ENCODE measurements around the gene TGFB2. TPM values are rescaled to one million over a fixed set of nuclear protein-coding genes. Genes with fewer than 3 reads are reported as not detected.

The TGFB2 gene
- polyA plus RNA-seq, 1 donor, result 4.9 TPM

GRCh38 chr1:218368686-218369085, 23.6 kb downstream of the TGFB2 start:
- Histone ChIP-seq H3K4me3 (ENCODE audit: low read length) (no peak overlapping the region), H3K9me3 (ENCODE audit: control insufficient read depth, low read depth, low read length) (no peaks in the 10 kb centered on the region), H3K4me1 (ENCODE audit: control insufficient read depth, insufficient read depth, low read length) (no peaks in the 10 kb centered on the region), H3K27me3 (ENCODE audit: control insufficient read depth, insufficient read depth, low read length) (no peaks in the 10 kb centered on the region), H3K27ac (ENCODE audit: low read length) (no peak overlapping the region), H3K36me3 (ENCODE audit: control insufficient read depth, insufficient read depth, low read length) (no peaks in the 10 kb centered on the region)
- DNase-seq, result no peak
- WGBS (ENCODE audit: insufficient coverage, low lambda C conversion rate), result no CpG with 5 or more reads among the region's 7 CpGs

DNA sequence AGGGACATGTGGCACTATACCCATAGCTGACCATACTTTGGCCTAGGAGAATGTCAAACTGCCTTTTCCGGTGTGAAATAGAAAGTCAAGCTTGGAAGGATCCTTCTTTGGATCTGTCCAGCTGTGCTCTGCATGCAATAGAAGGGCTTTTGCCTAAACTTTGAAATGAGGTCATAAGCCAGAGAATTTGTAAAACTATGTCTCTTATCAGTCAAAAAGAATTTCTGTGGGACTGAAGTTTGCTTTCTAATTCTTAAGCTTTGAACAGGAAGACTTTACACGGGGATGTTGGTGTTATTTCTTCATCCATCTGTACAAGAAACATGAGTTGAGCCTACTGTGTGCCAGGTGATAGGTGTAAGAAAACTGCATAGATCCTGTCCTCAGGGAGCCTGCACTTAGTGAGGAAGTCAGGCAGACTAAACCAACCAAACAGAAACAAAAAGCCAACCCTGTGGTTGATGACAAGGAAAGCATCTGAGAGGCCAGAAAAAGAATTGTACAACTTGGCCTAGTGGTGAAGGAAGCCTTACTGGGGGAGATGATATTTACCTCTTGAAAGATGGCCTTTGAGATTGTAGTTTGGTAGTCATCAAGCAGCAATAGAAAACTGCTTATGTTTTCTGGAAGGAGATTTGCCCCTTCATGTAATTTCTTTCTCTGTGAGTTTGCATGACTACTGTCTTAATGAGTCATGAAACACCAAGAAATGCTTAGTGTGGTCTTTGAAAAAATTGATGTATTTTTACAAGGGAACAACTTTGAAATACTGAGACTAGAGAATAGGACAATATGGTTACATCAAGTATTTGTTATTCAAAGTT, 24.8 kb downstream of the TGFB2 start:
- Histone ChIP-seq H3K4me3 (ENCODE audit: low read length) (no peak overlapping the region), H3K27me3 (ENCODE audit: control insufficient read depth, insufficient read depth, low read length) (no peaks in the 10 kb centered on the region), H3K36me3 (ENCODE audit: control insufficient read depth, insufficient read depth, low read length) (no peaks in the 10 kb centered on the region), H3K9me3 (ENCODE audit: control insufficient read depth, low read depth, low read length) (no peaks in the 10 kb centered on the region), H3K4me1 (ENCODE audit: control insufficient read depth, insufficient read depth, low read length) (no peaks in the 10 kb centered on the region), H3K27ac (ENCODE audit: low read length) (no peak overlapping the region)
- WGBS (ENCODE audit: insufficient coverage, low lambda C conversion rate), result no CpG with 5 or more reads among the region's 2 CpGs
- no peak for DNase-seq

- DNase-seq, result peak; percentile 22 to 27
- H3K4me3 ChIP-seq (ENCODE audit: low read length), result no peak overlapping the region
- H3K27ac ChIP-seq (ENCODE audit: low read length), result no peak overlapping the region
- H3K36me3 ChIP-seq (ENCODE audit: control insufficient read depth, insufficient read depth, low read length), result no peaks in the 10 kb centered on the region
- no peaks in the 10 kb centered on the region for H3K27me3 ChIP-seq (ENCODE audit: control insufficient read depth, insufficient read depth, low read length)
- no CpG with 5 or more reads among the region's 8 CpGs for WGBS (ENCODE audit: insufficient coverage, low lambda C conversion rate)
- no peaks in the 10 kb centered on the region for H3K4me1 ChIP-seq (ENCODE audit: control insufficient read depth, insufficient read depth, low read length)
- no peaks in the 10 kb centered on the region for H3K9me3 ChIP-seq (ENCODE audit: control insufficient read depth, low read depth, low read length)
Measured at GRCh38 chr1:218371927-218372672, 27.0 kb downstream of the TGFB2 start.

DNA sequence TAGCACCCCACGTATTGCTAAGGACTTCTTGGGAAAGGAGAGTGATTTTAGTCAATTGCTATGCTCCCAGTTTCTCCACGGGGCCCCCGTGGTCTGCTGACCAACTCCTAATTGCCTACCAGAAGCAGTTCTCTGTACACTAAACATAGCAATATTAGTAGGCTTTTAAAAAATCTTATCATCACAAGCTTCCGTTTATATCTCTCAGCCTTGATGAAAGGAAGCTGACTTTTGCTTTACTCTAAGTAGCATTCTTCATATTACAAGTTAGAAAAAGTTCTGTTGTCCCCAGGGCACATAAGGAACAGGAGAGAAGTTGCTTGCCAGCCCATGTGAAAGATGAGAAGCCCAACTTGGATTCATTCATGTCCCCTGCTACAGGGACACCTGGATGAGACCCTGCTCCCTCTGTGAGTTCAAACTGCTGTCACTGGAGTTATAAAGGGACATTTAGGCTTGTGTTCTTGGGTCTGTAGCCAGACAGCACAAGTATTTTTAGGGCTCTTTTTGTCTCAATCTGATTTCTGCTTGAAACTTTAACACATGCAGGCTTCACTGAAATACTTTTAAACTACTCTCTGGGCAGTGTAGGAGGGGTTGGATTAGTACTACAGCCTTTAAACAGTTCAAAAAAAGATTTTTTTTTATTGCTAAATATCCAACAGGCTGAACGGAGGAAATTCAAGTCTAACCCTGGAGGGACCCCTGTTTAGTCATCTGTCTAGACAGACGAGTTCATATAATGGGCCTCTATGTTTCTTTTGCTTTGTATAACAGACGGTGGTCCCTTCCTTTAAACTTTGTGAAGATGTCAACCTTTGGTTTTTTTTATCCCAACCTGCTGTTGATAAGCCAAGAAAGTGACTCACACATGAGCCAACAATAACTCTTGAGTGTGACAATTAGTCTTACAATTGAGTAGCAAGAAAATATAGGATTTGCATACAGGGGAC, 29.5 kb downstream of the TGFB2 start:
- 20% methylated on average over 1 of the region's 7 CpGs for WGBS (ENCODE audit: insufficient coverage, low lambda C conversion rate)
- Histone ChIP-seq H3K36me3 (ENCODE audit: control insufficient read depth, insufficient read depth, low read length) (no peaks in the 10 kb centered on the region), H3K4me1 (ENCODE audit: control insufficient read depth, insufficient read depth, low read length) (no peaks in the 10 kb centered on the region), H3K4me3 (ENCODE audit: low read length) (no peak overlapping the region), H3K27ac (ENCODE audit: low read length) (no peak overlapping the region), H3K27me3 (ENCODE audit: control insufficient read depth, insufficient read depth, low read length) (no peaks in the 10 kb centered on the region), H3K9me3 (ENCODE audit: control insufficient read depth, low read depth, low read length) (no peaks in the 10 kb centered on the region)
- DNase-seq, result no peak

DNA sequence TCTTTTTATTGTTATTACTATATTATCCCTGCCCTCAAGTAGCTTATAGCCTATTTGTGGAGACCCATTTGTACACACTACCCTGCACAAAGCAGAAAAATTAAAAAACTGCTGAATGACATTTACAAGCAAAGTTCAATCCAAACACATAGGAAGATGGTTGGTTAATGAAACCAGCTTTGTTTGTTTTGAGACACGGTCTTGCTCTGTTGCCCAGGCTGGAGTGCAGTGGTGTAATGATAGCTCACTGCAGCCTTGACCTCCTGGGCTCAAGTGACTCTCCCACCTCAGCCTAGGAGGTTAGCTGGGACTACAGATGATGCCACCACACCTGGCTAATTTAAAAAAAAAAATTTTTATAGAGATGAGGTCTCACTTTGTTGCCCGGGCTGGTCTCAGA, 31.6 kb downstream of the TGFB2 start:
- Histone ChIP-seq H3K9me3 (ENCODE audit: control insufficient read depth, low read depth, low read length) (no peaks in the 10 kb centered on the region), H3K4me1 (ENCODE audit: control insufficient read depth, insufficient read depth, low read length) (no peaks in the 10 kb centered on the region), H3K27ac (ENCODE audit: low read length) (no peak overlapping the region), H3K4me3 (ENCODE audit: low read length) (no peak overlapping the region), H3K27me3 (ENCODE audit: control insufficient read depth, insufficient read depth, low read length) (no peaks in the 10 kb centered on the region), H3K36me3 (ENCODE audit: control insufficient read depth, insufficient read depth, low read length) (no peaks in the 10 kb centered on the region)
- no CpG with 5 or more reads among the region's 2 CpGs for WGBS (ENCODE audit: insufficient coverage, low lambda C conversion rate)
- DNase-seq, result no peak

- Histone ChIP-seq H3K27me3 (ENCODE audit: control insufficient read depth, insufficient read depth, low read length) (no peaks in the 10 kb centered on the region), H3K9me3 (ENCODE audit: control insufficient read depth, low read depth, low read length) (no peaks in the 10 kb centered on the region), H3K36me3 (ENCODE audit: control insufficient read depth, insufficient read depth, low read length) (no peaks in the 10 kb centered on the region), H3K4me3 (ENCODE audit: low read length) (no peak overlapping the region), H3K4me1 (ENCODE audit: control insufficient read depth, insufficient read depth, low read length) (no peaks in the 10 kb centered on the region), H3K27ac (ENCODE audit: low read length) (no peak overlapping the region)
- no CpG with 5 or more reads among the region's 4 CpGs for whole genome bisulfite sequencing (ENCODE audit: insufficient coverage, low lambda C conversion rate)
- DNase-seq, result no peak
Measured at GRCh38 chr1:218377143-218377660, 32.1 kb downstream of the TGFB2 start.

DNA sequence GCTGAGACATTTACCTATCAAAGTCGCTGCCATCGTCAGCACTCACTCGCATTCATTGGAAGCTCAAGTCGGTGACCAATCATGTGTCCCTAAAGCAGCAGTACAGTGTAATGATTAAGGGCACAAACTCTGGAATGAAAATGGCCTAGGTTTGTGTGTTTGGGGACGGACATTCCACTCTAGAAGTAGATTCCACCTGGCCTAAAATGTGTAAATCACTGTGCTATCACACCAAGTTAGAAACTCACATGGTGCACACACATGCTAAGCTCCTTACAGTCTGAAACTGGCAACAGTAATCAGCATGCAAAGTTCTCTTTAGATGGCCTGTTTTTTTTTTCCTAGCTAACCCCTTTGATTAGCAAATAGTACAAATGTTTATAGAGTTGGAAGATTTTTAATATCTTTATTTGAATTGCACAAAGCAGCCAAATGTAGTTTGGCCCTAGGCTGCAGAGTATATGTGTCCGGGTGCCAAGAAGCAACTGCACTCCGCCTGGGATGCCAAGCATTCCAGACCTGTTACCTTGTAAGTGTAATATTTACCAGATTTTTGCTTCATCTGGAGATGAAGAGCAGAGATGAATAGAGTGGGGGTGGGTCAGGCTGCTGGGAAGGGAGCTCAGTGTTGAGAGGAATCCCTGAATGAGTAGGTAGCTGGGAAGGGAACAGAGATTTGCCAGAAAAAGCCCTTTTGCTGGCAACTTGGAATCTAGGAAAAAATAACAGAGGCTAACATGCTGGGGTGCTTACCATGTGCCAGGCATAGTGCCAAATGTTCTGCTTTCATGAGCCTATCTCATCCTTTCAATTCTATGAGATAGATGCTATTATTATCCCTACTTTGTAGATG, 35.2 kb downstream of the TGFB2 start:
- no peak overlapping the region for H3K4me3 ChIP-seq (ENCODE audit: low read length)
- no CpG with 5 or more reads among the region's 7 CpGs for WGBS (ENCODE audit: insufficient coverage, low lambda C conversion rate)
- H3K4me1 ChIP-seq (ENCODE audit: control insufficient read depth, insufficient read depth, low read length), result no peaks in the 10 kb centered on the region
- H3K36me3 ChIP-seq (ENCODE audit: control insufficient read depth, insufficient read depth, low read length), result no peaks in the 10 kb centered on the region
- DNase-seq, result no peak
- no peaks in the 10 kb centered on the region for H3K9me3 ChIP-seq (ENCODE audit: control insufficient read depth, low read depth, low read length)
- H3K27ac ChIP-seq (ENCODE audit: low read length), result no peak overlapping the region
- peaks cover 4% of the 10 kb centered on the region for H3K27me3 ChIP-seq (ENCODE audit: control insufficient read depth, insufficient read depth, low read length)

GRCh38 chr1:218382261-218382660, 37.1 kb downstream of the TGFB2 start:
- WGBS (ENCODE audit: insufficient coverage, low lambda C conversion rate), result no CpG with 5 or more reads among the region's 4 CpGs
- H3K27ac ChIP-seq (ENCODE audit: low read length), result no peak overlapping the region
- no peaks in the 10 kb centered on the region for H3K36me3 ChIP-seq (ENCODE audit: control insufficient read depth, insufficient read depth, low read length)
- no peak for DNase-seq
- H3K27me3 ChIP-seq (ENCODE audit: control insufficient read depth, insufficient read depth, low read length), result peaks cover 4% of the 10 kb centered on the region
- no peaks in the 10 kb centered on the region for H3K9me3 ChIP-seq (ENCODE audit: control insufficient read depth, low read depth, low read length)
- no peak overlapping the region for H3K4me3 ChIP-seq (ENCODE audit: low read length)
- H3K4me1 ChIP-seq (ENCODE audit: control insufficient read depth, insufficient read depth, low read length), result no peaks in the 10 kb centered on the region

- H3K27ac ChIP-seq (ENCODE audit: low read length), result no peak overlapping the region
- no peak for DNase-seq
- WGBS (ENCODE audit: insufficient coverage, low lambda C conversion rate), result 100% methylated on average over 1 of the region's 2 CpGs
- no peaks in the 10 kb centered on the region for H3K36me3 ChIP-seq (ENCODE audit: control insufficient read depth, insufficient read depth, low read length)
- no peaks in the 10 kb centered on the region for H3K9me3 ChIP-seq (ENCODE audit: control insufficient read depth, low read depth, low read length)
- no peak overlapping the region for H3K4me3 ChIP-seq (ENCODE audit: low read length)
- H3K4me1 ChIP-seq (ENCODE audit: control insufficient read depth, insufficient read depth, low read length), result no peaks in the 10 kb centered on the region
- H3K27me3 ChIP-seq (ENCODE audit: control insufficient read depth, insufficient read depth, low read length), result peaks cover 4% of the 10 kb centered on the region
Measured at GRCh38 chr1:218383051-218383450, 37.9 kb downstream of the TGFB2 start.
